Measurements from ENCODE around the gene ENTPD2.

DNA sequence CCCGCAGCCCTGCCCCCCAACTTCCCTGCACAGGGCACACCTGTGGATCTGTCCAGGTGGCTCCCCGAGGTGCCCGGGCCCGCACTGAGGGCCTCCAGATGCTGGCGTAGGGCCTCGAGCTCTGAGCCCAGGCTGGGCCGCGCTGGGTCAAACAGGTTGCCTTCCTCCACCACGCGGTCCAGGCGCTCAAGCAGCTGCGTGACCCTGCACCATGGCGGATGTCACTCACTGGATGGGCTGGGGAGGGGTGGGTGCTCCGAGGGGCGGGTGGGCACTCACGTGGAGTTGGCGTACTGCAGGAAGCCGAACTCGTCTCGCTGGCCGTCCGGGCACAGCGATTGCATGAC is 31.2 kb downstream of the ENTPD2 start:
- TF ChIP-seq, protein P1, sequence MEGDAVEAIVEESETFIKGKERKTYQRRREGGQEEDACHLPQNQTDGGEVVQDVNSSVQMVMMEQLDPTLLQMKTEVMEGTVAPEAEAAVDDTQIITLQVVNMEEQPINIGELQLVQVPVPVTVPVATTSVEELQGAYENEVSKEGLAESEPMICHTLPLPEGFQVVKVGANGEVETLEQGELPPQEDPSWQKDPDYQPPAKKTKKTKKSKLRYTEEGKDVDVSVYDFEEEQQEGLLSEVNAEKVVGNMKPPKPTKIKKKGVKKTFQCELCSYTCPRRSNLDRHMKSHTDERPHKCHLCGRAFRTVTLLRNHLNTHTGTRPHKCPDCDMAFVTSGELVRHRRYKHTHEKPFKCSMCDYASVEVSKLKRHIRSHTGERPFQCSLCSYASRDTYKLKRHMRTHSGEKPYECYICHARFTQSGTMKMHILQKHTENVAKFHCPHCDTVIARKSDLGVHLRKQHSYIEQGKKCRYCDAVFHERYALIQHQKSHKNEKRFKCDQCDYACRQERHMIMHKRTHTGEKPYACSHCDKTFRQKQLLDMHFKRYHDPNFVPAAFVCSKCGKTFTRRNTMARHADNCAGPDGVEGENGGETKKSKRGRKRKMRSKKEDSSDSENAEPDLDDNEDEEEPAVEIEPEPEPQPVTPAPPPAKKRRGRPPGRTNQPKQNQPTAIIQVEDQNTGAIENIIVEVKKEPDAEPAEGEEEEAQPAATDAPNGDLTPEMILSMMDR (conservative IDR thresholded peaks at IDR 0.05) = no peak
- TF ChIP-seq EZH2 (IDR thresholded peaks at IDR 0.05; ENCODE audit: low read depth) = no peak

Data from PC-9 (cell line).